ENCODE measurements around the gene CMIP. TPM values are rescaled to one million over a fixed set of nuclear protein-coding genes. Genes with fewer than 3 reads are reported as not detected.
A peak's percentile ranks its signal among the peaks of the same experiment; 100 is the strongest.
"Not testable (repeated sequence)": the region's sequence is repeated elsewhere in the genome, so short reads cannot be mapped to it uniquely, and the experiment has no call there.

CMIP gene
- total RNA-seq, 3 donors from 2014 or later: 14.9 to 23.9 (median 17.6) TPM

DNA sequence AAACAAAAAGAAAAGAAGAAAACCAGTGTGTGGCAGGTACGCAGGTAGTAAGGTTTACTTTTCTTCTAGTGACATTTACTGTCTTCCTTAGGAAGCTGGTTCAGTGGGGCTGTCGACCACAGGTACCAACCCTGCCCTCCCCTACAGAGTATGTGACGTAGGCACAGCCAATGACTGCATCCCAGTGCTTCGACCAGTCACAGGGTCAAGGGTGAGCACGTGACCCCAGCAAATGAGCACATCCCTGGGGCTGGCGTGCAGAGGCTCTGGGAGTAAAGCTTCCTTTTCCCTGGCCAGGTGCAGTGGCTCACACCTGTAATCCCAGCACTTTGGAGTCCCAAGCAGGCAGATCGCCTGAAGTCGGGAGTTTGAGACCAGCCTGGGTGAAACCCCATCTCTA lies 295.6 kb downstream of the CMIP start:
- H3K27me3 ChIP-seq: no peaks in the 10 kb centered on the region
- H3K27ac ChIP-seq: no peak overlapping the region
- TF ChIP-seq POLR2AphosphoS5 (IDR thresholded peaks at IDR 0.05) (no peak), POLR2A (IDR thresholded peaks at IDR 0.05) (no peak)
- TF ChIP-seq, protein P1, sequence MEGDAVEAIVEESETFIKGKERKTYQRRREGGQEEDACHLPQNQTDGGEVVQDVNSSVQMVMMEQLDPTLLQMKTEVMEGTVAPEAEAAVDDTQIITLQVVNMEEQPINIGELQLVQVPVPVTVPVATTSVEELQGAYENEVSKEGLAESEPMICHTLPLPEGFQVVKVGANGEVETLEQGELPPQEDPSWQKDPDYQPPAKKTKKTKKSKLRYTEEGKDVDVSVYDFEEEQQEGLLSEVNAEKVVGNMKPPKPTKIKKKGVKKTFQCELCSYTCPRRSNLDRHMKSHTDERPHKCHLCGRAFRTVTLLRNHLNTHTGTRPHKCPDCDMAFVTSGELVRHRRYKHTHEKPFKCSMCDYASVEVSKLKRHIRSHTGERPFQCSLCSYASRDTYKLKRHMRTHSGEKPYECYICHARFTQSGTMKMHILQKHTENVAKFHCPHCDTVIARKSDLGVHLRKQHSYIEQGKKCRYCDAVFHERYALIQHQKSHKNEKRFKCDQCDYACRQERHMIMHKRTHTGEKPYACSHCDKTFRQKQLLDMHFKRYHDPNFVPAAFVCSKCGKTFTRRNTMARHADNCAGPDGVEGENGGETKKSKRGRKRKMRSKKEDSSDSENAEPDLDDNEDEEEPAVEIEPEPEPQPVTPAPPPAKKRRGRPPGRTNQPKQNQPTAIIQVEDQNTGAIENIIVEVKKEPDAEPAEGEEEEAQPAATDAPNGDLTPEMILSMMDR (IDR thresholded peaks at IDR 0.05): no peak
- no peaks in the 10 kb centered on the region for H3K4me1 ChIP-seq
- no peak for DNase-seq (ENCODE audit: low spot score in 2 of 2)
- intact Hi-C loops (cut with DNase I; ENCODE audit: low total_unique reads): no loop called here
- H3K4me3 ChIP-seq: no peak overlapping the region
- no peaks in the 10 kb centered on the region for H3K36me3 ChIP-seq
- H3K9me3 ChIP-seq: no peaks in the 10 kb centered on the region

DNA sequence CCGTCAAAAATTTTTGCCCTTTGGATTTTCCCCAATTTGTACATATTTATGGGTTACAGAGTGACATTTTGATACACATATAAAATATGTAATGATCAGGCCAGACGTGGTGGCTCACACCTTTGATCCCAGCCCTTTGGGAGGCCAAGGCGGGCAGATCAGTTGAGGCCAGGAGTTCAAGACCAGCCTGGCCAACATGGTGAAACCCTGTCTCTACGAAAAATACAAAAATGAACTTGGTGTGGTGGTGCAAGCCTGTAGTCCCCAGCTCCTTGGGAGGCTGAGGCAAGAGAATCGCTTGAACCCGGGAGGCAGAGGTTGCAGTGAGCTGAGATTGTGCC lies 296.8 kb downstream of the CMIP start:
- H3K36me3 ChIP-seq; intact Hi-C loops (cut with DNase I; ENCODE audit: low total_unique reads); H3K27me3 ChIP-seq; H3K9me3 ChIP-seq; H3K4me3 ChIP-seq; H3K4me1 ChIP-seq; H3K27ac ChIP-seq; DNase-seq (ENCODE audit: low spot score in 2 of 2): not testable (repeated sequence)

DNA sequence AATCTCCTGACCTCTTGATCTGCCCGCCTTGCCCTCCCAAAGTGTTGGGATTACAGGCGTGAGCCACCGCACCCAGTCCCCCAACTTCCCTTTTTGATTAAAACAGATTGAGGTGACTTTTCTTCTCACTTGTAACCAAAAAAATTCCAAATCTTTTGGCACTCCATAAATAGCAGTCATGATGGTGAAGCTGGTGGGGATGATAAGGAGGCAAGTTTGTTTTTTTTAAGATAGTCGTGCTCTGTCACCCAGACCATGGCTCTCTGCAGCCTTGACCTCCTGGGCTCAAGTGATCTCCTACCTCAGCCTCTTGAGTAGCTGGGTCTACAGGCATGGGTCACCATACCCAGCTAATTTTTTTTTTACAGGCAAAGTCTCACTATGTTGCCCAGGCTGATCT lies 299.8 kb downstream of the CMIP start:
- Histone ChIP-seq H3K36me3 (no peaks in the 10 kb centered on the region), H3K27ac (no peak overlapping the region), H3K9me3 (no peaks in the 10 kb centered on the region), H3K4me3 (no peak overlapping the region), H3K4me1 (no peaks in the 10 kb centered on the region), H3K27me3 (no peaks in the 10 kb centered on the region)
- intact Hi-C loops (cut with DNase I; ENCODE audit: low total_unique reads): no loop called here
- no peak for DNase-seq (ENCODE audit: low spot score in 2 of 2)
- TF ChIP-seq POLR2AphosphoS5 (IDR thresholded peaks at IDR 0.05): no peak

DNA sequence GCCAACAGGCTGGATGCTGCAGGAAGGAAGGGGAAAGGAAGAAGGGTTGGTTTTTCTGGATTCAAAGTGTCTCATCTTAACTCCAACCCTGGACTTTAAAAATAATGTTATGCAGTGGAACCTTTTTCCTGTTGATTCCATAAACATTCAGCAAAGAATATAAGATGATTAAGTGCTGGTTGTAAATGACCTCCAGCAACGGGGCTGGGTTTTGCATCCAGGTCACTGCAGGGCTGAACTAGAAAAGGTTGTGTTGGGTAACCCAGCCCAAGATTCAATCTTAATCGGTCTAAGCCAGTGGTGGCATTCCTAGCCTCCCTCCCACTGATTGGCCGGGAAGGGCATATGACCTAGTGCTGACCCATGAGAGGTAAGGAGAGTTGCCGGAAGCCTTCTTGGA lies 300.3 kb downstream of the CMIP start:
- TF ChIP-seq POLR2A (IDR thresholded peaks at IDR 0.05): no peak
- no peak for TF ChIP-seq POLR2AphosphoS5 (IDR thresholded peaks at IDR 0.05)
- TF ChIP-seq, protein P1 (IDR thresholded peaks at IDR 0.05): no peak
- Histone ChIP-seq H3K9me3 (no peaks in the 10 kb centered on the region), H3K27me3 (no peaks in the 10 kb centered on the region), H3K27ac (no peak overlapping the region), H3K36me3 (no peaks in the 10 kb centered on the region), H3K4me3 (no peak overlapping the region), H3K4me1 (no peaks in the 10 kb centered on the region)
- intact Hi-C loops (cut with DNase I; ENCODE audit: low total_unique reads): no loop called here
- DNase-seq (ENCODE audit: low spot score in 2 of 2): no peak

DNA sequence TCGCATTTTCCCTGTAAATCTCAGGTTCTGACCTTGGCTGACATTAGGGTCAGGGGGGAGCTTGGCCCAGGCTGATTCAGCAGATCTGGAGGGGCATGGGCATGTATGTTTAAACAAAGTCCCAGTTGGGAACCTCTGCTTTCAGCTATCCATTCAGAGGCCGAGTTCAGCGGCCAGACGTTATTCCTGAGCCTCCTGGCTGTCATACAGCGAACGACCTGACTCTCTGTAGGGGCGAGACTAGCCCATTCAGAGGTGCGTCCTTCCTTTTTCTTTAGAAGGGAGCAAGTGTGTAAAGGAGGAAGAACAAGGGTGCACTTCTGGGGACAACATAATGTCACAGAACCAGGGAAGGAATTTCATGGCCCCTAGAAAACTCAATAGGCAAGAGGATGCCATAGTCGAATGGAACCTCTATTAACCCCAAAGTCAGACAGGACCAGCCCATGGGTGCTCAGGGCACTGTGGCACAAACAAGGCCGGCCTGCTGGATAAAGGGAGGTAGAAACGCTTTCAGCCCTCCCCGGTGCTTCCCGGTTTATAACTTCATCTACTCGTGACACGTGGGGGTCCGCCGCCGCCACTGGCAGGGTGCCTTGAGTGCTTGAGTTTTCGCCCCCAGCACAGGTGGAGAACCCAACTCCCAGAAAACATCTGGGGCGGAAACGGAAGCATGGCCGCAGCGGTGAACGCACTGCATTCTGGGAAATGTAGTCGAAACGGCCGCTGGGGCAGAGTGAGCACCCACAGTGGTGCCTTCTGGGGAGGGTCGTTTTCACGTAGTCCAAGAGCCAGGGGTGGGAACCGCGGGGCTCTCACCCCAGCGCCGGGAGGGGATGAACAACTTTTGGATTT lies 301.3 kb downstream of the CMIP start:
- intact Hi-C loops (cut with DNase I; ENCODE audit: low total_unique reads): no loop called here
- peak; percentile 45 to 68 for DNase-seq (ENCODE audit: low spot score in 2 of 2)
- Histone ChIP-seq H3K4me1 (no peaks in the 10 kb centered on the region), H3K36me3 (no peaks in the 10 kb centered on the region), H3K9me3 (no peaks in the 10 kb centered on the region), H3K27me3 (no peaks in the 10 kb centered on the region), H3K27ac (no peak overlapping the region), H3K4me3 (peak overlapping the region; percentile 37 to 64 (median 39))
- TF ChIP-seq, protein P1 (IDR thresholded peaks at IDR 0.05): no peak
- TF ChIP-seq POLR2A (IDR thresholded peaks at IDR 0.05): no peak
- peak in 1 of 3 donors; percentile 19 for TF ChIP-seq POLR2AphosphoS5 (IDR thresholded peaks at IDR 0.05)

DNA sequence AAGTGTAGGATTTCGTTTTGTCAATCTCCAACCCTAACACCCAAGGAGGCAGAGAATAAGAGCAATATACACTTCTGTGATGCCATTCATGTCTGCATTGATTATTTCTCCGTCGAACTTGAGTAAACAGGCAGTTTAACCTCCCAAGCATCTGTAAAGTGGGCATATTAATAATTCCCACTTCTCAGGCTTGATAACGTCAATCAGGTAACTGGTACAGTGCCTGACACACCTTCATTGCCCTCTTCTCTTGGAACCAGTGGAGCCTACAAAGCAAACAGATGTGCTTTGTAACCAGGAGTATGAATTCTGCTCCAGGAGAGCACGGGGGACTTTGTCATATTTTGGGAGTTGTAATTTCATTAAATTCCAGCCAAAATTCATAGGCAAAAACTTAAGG lies 302.0 kb downstream of the CMIP start:
- intact Hi-C loops (cut with DNase I; ENCODE audit: low total_unique reads): no loop called here
- no peaks in the 10 kb centered on the region for H3K36me3 ChIP-seq
- H3K27me3 ChIP-seq: no peaks in the 10 kb centered on the region
- no peak for DNase-seq (ENCODE audit: low spot score in 2 of 2)
- no peaks in the 10 kb centered on the region for H3K9me3 ChIP-seq
- no peaks in the 10 kb centered on the region for H3K4me1 ChIP-seq
- TF ChIP-seq POLR2AphosphoS5 (IDR thresholded peaks at IDR 0.05): no peak
- TF ChIP-seq, protein P1 (IDR thresholded peaks at IDR 0.05): no peak
- peak overlapping the region; percentile 37 to 64 (median 39) for H3K4me3 ChIP-seq
- no peak overlapping the region for H3K27ac ChIP-seq
